HG03103 (cell line): ENCODE measurements around the gene GCHFR.

Experiments
- ATAC-seq: cut with Tn5 transposase; IDR thresholded peaks from one replicate; pipeline ENCODE4 v1.9.1; 2021; ENCODE audit warnings: low read depth; ENCODE audit not compliant: unreplicated experiment

Gene GCHFR

DNA sequence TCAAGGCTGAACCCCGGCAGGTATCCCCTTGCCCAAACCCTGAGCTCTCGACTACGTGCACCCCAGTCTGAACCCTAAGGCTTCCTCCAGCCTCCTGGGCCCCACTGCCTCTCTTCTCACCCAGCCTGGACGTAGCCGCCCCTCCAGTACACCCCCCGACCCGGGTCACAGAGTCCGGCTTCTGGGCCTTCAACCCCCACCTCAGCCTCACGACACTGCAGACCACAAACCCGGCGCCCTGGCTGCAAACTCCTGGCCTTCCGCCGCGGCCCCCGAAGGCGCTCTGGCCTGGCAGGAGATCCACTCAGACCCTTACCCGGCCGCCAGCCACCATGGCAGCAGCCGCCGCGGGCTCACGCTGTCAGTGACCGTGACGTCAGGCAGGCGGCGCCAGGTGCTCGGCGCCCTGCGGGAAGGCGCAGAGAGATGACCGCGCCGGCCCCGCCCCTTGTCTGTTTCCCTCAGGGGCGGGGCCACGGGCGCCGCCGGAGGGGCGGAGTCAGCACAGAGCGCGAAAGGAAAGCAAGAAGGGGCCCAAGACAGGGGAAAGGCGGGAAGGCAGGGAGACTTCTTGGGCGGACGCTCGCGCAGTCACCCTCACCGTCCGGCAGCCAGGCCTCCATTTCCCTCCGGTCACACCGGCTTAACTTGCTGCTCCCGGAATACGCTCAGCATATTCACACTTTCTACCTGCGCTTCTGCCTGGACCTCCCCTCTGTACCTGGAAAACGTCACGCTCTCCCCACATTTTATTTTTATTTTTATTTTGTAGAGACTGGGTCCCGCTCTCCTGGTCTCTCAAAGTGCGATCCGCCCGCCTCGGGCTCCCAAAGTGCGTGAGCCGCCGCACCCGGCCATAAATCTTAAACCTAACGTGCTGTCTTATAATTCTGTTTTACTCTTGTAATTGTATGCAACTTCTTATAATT, 8.7 kb upstream of the GCHFR start, which contains the start of gene RMDN3:
TSS of gene RMDN3 (minus strand) at position 372 of the 929 bp plus-strand sequence. CDS start 471 bp downstream, outside the sequence.
- peak; percentile 73 for ATAC-seq

DNA sequence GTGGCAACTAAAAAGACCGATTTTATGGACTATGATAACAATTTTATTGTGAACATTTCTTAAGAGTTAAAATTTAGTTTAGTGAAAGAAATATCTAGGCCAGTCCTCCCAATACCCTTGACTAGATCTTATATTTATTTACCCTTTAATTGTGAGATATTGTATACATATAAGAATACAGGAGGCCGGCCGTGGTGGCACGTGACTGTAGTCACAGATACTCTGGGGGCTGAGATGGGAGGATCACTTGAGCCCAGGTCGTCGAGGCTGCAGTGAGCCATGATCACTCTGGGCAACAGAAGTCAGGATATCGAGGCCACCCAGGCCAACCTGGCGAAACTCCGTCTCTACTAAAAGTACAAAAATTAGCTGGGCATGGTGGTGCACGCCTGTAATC, 8.1 kb upstream of the GCHFR start:
- ATAC-seq: no peak

DNA sequence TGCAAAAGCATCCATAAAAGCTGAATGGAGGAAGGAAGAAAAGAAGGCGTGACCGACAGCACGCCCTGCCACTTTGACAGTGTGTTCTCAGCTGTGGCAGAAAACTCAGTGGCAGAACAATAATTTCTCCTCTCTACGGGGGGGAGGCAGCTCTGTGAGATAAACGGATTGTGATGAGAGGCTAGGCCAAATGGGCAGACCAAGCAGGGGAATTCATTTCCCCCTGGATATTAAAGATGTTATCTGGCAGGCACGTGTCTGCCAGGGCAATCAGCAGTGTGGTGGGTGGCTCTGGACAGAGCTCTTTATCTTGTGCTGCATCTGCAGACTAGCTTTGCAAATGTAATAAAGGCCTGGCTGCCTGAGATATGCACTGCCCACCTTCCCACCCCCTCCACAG, 6.9 kb upstream of the GCHFR start:
- no peak for ATAC-seq

DNA sequence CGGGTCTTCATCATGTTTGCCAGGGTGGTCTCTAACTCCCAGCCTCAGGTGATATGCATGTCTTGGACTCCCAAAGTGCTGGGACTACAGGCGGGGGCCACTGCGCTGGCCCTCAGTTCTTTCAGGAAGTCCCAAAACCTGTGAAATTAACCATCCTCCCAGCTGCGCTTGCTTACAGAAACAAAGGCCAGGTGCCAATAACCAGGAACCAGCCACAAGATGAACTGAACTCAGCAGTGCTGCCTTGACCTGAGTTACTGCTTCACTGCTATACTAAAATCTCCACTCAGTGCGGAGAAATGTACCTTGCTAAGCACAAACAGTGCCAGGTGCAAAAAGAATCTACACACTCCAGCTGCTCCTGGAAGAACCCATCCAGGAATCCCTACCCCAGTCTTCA, 3.9 kb upstream of the GCHFR start:
- no peak for ATAC-seq

DNA sequence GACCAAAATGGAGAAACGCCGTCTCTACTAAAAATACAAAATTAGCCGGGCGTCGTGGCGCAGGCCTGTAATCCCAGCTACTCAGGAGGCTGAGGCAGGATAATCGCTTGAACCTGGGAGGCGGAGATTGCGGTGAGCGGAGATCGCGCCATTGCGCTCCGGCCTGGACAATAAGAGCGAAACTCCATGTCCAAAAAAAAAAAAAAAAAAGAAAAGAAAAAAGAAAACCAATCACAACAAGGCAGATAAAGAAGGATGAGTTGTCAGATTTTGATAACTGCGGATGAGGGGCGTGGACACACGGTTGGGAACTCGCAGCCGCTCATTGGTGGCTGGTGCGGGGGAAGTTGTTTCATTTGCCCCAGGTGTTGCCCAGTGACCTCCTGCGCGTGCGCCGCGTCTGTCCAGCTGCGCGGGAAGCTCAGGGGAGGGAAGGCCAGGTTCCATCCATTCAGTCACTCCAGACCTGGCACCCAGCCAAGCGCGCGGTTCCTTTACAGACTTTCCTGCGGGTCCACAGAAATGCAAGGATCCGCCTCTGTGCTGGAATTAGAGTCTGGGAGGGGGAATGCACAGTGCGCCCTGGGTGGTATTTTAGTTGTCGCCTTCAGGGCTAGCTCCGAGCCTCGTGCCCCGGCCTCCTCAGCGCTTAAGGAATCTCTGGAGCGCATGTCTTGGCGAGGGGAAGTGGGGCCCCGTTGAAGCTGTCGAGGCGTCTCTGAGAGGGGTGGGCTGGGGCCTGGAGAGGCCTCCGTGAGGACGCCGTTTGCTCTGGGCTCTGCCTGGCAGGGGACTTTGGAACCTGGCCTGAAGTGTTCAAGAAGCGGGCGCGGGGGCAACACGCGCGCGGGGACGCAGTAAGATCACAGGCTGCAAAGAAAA, 708 bp upstream of the GCHFR start:
- no peak for ATAC-seq

DNA sequence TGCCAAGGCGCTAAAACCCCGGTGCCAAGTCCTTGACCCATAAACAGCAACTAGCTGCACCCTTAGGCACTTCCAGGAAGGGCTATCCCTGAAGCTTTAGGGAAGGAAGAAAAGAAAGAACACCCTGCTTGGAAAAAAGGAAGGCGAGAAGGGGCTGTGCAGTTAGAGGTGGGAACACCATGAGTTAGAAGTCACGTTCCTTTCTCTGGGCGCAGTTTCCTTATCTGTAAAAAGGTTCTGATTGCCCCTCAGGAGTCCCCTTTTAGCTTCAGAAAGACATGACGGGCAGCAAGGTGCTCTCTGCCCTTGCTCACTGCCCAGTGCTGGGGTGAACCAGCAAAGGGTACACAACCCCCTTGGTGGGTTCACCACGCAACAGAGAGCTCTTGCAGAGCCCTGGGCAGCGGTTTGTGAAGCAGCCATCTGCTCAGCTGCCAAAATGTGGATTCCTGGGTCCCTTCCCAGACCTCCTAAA, 798 bp downstream of the GCHFR start:
- no peak for ATAC-seq

DNA sequence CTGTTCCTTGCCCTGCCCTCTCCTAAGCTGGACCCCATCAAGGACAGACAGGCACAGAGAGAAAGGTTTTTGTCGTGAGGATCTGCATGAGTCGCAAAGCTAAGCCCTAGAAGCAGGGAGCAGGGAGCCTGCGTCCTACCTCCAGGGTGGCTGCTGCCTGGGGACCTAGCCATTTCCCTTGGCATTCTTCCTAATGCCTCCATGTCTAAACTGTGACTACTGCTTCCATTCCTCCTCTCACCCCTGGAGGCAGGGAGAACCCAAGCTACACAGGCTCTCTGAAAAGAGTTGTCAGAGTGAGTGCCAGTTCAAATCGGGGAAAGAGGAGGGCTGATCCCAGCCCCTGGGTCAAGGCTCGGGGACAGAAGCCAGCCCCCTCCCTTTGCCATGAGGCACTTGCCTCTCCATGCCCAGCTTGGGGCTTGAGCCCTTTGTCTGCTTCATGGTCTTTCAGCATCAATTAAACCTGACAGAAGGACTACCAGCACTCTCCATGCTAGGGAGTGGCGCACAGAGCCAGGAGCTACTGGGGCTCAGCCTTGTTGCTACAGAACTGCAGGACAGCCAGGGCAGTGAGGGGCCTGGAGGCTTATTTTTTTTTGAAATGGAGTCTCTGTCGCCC, 2.4 kb downstream of the GCHFR start:
- ATAC-seq: no peak

DNA sequence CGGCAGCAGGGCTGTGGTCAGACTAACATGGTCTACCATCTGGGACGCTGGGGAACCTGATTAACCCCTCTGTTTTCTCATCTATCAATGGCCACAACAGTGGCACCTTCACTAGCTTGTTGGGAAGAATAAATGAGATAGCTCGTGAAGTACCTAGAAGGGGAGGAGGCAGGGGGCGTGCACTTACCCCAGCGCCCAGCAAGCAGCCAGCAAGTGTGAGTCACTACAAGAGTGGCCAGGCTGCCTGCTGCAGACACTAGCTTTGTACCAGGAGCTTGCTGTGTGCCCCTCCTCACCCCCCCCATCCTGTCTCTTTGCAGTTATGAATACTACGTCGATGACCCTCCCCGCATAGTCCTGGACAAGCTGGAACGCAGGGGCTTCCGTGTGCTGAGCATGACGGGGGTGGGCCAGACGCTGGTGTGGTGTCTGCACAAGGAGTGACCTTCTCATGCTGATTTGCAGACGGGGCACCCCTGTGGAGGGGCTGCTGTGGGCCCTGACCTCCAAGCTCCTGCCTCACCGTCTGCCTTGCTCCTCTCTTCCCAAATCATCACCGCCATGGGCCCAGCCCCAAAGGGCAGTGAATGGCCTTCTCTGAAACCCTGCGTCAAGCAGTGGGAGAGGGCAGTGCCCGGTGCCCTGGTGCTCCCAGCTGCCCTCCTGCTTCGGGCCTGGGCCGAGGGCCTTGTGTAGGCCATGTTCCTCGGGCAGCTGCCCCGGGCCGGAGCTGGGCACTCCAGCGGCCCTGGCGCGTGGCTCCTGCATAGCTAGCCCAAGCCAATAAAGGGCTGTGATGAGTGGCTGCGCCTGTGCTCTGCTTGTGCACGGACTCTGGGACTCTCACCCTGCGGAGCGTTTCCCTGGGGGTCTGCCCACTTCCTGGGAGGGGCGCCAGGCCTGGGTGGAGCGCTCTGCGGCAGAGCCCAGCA, 3.3 kb downstream of the GCHFR start:
- no peak for ATAC-seq

DNA sequence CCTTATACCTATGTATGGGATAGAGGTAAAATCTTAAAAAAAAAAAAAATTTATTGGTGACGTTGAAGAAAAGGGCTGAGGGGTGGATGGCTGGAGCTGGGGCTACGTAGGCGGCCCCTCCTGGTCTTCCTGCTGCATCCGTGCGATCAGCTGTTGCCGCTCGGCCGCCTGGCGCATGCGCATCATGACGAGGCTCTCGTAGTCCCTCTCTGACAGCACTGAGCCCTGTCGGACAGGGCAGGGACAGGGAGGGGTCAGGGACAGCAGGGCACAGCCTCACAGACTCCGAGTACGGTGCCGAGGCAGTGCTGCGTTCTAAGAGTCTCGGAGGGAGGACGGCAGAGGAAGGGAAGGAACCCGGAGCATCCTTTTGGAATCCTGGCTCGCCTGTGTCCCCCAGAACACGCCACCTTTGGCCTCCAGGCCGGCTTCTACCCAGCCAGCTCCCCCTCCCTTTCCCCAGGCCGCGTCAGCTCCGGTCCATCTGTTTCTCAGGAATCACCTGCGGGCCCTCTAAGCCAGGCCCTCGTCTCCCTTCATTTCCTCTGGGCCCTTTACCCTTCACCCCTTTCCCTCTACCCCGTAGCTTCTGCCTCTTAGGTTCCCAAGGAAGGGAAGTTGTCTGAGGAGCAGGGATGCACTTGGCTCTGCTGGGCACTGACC, 4.1 kb downstream of the GCHFR start:
- no peak for ATAC-seq

DNA sequence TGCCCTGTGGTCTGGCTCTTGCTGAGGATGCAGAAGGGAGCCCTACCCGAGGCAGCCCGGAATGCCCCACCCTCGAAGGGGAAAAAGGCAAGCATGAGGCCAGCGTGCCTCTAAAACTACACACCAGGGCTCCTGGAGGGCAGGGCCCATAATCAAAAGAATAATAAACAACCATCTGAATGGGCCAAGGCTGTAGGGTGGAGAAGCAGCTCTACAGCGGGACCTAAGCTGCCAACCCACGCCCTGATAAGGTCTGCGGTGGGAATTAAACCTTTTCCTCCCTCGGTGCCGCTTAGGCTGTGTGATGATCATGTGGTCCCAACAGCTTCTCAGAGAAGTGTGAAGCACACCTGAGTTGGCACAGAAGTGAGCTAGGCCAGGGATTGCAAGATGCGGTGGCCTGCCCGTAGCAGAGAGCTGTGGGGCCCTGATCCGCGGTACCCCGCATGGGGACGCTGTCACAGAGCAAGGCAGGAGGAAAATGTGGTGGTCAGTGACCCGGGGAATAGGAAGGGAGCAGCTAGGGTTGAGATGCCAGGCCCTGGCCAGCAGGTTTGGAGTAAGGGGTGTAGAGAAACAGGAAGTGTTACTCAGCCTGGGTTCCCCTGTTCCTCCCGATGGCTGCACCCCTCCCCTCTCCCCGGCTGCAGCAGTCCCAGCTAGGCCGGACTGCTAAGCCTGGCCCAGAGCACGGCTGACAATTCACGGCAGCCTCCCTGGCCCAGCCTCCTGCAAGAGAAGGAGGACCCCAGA, 4.8 kb downstream of the GCHFR start:
- ATAC-seq: no peak

DNA sequence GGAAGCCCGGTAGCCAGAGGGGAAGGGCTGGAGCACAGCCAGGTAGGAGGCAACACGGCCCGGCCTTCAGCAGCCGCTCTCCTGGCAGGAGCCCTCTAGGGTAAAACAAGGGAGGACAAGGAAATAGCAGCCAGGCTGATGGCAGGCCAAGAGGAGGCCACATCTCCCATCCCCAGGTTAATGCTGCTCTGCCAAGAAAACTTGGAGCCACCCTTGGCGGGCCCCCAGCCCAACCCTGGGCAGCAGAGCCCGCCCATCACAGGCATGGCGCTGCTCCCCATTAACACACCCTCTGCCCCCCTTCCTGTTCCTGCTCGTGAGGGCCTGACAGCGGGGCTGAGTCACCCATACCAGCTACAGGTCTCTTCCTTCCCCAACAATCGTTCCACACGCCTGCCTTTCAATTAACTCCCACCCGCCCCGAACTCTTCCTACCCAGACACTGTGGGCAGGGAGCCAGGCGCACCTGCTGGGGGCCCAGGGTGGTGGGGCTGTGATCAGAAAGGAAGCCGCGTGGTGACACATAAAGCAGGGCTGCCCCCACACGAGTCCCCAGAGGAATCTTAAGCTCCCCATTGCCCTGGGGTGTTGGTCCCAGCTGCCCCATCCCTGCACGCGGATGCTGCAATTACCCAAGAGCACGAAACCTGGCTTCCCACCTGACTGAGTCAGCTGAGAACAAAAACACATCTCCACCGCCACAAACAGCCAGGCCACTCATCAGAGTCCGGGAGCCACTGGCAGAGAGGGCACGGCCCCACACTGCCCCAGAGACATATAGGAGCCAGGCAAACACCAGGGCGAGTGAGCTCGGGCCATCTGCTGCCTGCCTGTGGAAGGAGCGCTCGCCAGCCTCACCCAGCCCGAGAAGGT, 5.6 kb downstream of the GCHFR start, which contains the start of gene C15orf62:
TSS of gene C15orf62 (plus strand) at position 707 of the 873 bp plus-strand sequence. CDS start 516 bp downstream, outside the sequence.
- ATAC-seq: peak; percentile 38

DNA sequence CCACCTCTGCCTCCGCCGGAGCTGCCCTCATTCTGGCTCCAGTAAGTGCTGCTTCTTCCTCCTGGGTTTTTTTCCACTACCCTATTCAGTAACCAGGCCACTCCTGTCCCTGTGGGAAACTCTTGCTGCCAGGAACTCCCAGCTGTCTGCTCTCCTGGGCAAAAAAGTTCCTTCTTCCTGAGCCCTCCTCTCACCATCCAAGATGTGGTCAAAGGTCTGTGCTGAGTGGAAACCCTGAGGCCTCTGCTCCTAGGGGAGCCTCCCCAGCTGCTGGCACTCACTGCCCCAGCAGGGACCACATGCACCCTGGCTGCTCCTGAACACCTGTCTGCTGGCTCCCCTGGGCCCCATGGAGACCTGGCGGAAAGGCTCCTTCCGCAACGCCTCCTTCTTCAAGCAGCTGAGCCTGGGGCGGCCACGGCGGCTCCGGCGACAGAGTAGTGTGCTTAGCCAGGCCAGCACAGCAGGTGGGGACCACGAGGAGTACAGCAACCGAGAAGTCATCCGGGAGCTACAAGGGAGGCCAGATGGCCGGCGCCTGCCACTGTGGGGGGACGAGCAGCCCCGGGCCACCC, 6.4 kb downstream of the GCHFR start:
- ATAC-seq: no peak

DNA sequence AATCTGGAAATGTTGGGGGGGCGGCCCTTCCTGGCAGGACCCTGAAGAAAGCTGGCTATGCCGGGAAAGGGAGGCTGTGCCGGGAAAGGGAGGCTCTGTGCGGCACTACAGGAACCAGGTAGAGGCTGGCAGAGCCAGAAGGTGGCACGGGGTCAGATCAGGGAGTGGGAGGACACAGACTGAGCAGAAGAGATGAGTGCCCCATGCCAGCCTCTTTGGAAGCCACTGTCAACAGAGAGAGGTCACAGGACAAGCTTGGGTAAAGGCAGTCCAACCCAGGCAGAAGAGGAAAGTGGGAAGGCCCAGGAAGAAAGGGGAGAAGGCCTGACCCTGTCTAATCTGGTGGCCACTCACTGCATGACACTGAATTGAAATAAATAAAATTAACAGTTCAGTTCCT, 7.4 kb downstream of the GCHFR start:
- ATAC-seq: no peak

DNA sequence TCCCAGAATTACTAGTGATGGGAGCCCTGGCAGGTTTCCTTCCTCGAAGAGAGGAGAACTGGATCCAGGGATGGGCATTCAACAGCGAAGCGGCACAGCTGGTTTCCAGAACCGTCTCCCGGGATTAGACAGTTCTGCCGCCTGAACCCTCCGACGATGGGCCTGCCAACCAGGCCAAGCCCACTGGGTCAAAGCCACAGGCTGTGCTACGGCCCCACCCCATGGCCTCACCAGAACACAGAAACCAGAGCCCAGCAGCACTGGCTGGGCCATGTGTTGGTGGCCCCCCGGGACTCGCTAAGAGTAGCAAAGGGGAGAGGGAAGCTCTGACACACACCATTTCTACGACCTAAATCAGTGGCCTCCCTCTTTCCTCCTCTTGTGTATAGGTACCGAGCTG, 8.1 kb downstream of the GCHFR start:
- no peak for ATAC-seq

DNA sequence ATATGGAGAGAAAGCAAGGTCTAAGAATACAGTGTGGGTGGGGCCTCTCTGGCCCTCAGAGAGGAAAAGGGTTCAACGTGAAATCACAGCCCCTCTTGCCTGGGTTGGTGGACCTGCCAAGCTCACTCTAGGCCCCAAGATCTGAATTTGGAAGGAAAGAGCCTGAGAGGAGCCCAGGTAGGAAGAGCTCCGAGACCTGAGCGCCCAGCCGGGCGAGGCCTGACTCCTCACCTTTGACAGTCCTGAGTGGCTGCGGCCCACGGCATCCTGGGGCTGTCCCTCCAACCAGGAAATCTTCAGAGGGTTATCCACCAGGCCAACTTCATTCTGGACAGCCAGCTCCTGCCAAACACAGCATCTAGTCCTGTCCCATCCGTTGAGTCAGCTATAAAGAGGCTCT, 9.6 kb downstream of the GCHFR start:
- no peak for ATAC-seq

DNA sequence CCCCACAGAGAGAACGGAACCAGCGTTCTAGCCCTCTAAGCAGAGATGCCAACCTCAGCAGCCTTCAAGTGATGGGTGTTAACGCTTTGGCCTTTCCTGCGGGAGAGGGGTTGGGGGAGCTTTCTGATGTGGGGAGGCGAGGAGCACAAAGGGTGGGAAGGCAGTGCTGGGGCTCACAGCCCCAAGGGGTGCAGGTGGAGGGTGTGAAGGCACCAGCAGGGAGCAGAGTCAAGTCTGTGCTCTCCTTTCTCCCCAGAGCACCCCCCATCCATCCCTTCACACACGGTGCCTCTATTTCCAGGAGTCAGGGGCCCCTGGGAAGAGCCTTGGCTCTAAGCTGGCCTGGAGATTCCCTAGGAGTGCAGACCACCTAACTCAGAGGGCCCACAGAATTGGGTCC, 10.0 kb downstream of the GCHFR start:
- no peak for ATAC-seq

DNA sequence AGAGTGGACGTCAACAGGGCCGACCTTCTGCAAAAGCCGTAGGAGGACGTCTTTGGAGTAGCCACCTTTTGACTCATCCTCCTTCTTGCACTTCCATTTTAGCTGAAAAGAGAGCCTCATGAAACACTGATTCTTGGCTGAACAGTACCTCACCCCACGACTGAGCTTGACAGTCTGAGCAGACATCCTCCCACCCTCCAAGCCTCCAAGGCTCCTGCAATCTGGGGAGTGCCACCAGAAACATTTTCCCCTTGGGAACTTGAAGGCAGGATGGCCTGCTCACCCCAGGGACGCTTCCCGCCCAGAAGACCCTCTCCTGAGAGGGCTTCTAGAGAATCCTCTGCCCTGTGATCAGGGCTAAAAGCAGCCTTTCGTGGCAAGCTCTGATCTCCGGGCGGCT, 11.1 kb downstream of the GCHFR start:
- no peak for ATAC-seq
